Measurements from ENCODE around the gene ARL3. TPM values are rescaled to one million over a fixed set of nuclear protein-coding genes. Genes with fewer than 3 reads are reported as not detected.

Gene ARL3
- total RNA-seq, 1 experiment from 2014 or later, result 16.5 TPM

GRCh38 chr10:102720775-102721301 lies 6.6 kb upstream of the ARL3 start:
- Histone ChIP-seq H3K56ac (ENCODE audit: insufficient read length, low read depth, low read length) (no peak overlapping the region), H2BK20ac (ENCODE audit: low read depth, low read length, poor library complexity, severe bottlenecking) (no peak overlapping the region), H3K14ac (ENCODE audit: insufficient read depth, low read length) (no peak overlapping the region), H2BK5ac (ENCODE audit: insufficient read length, low read length) (no peak overlapping the region), H4K20me1 (ENCODE audit: control insufficient read depth, insufficient read depth, insufficient read length) (no peaks in the 10 kb centered on the region), H4K5ac (ENCODE audit: insufficient read length, low read depth, low read length) (no peak overlapping the region), H3K23me2 (ENCODE audit: insufficient read length, low read depth, low read length, poor library complexity, severe bottlenecking) (no peaks in the 10 kb centered on the region), H2BK12ac (ENCODE audit: insufficient read length, low read depth, low read length) (no peak overlapping the region), H3K4me1 (ENCODE audit: insufficient read depth, low read length) (peaks cover 6% of the 10 kb centered on the region; the same call in 1 of the 2 replicates), H4K91ac (ENCODE audit: insufficient read length, low read depth, low read length) (no peak overlapping the region), H3K23ac (ENCODE audit: insufficient read length, low read depth, low read length) (no peak overlapping the region), H3K18ac (ENCODE audit: insufficient read length, low read depth, low read length) (no peak overlapping the region), H2AFZ (ENCODE audit: low read length) (no peak overlapping the region), H4K8ac (replicated peaks; ENCODE audit: insufficient read length, low read depth, low read length) (no peak overlapping the region), H3K9me3 (ENCODE audit: control insufficient read depth, low read depth, low read length) (no peaks in the 10 kb centered on the region), H2BK15ac (ENCODE audit: low read depth, low read length) (no peak overlapping the region), H2AK5ac (ENCODE audit: insufficient read length, low read length) (no peak overlapping the region), H3T11ph (ENCODE audit: low read length) (no peak overlapping the region), H3K9ac (ENCODE audit: extremely low read depth, insufficient read length, low read length) (no peak overlapping the region), H3K27me3 (ENCODE audit: insufficient read depth, low read length) (no peaks in the 10 kb centered on the region), H3K27ac (ENCODE audit: insufficient read length, low read depth, low read length) (no peak overlapping the region), H3K79me1 (ENCODE audit: insufficient read depth, low read depth, low read length, poor library complexity, severe bottlenecking) (no peaks in the 10 kb centered on the region), H2BK120ac (ENCODE audit: low read depth, low read length, poor library complexity, severe bottlenecking) (no peak overlapping the region), H3K4me2 (ENCODE audit: insufficient read depth, insufficient read length, low read length) (no peak overlapping the region), H3K79me2 (ENCODE audit: insufficient read depth, low read length) (no peaks in the 10 kb centered on the region), H3K4ac (ENCODE audit: low read depth, low read length) (no peak overlapping the region)
- Mint-ChIP-seq H3K36me3 (ENCODE audit: insufficient read depth in 1 of 3, low read depth in 3 of 3) (peaks cover 16 to 60% (median 42%) of the 10 kb centered on the region in 3 experiments; a peak in 6 of 7 replicates), H3K9me3 (peaks cover 0 to 5% of the 10 kb centered on the region in 2 experiments; a peak in 2 of 5 replicates), H3K27ac (peak overlapping the region in 2 of 3 experiments; percentile 70 to 83; a peak in 4 of 7 replicates), H3K4me3 (no peak overlapping the region), H3K27me3 (ENCODE audit: low read depth) (no peaks in the 10 kb centered on the region), H3K4me1 (peaks cover 32 to 44% of the 10 kb centered on the region in 2 experiments)
- TF ChIP-seq CTCF (conservative IDR thresholded peaks at IDR 0.05), result no peak
- DNase-seq, result no peak
- WGBS (ENCODE audit: extremely low coverage, insufficient read length, low lambda C conversion rate), result no CpG with 5 or more reads among the region's 6 CpGs
